HEK293 (cell line): ENCODE data around the gene MRPS18B.

Experiments
- CTCF ChIA-PET: fragments of 350-600 bp; formaldehyde crosslinking; extraction: SDS; loops from one replicate; lab custom pipeline; 2021; ENCODE audit warnings: antibody characterized with exemption; lab: Yijun Ruan, JAX
- POLR2A ChIA-PET: fragments of 300-600 bp; formaldehyde crosslinking; extraction: SDS; loops from one replicate; lab custom pipeline; 2020; ENCODE audit warnings: antibody characterized with exemption, inconsistent platforms; lab: Yijun Ruan, JAX
- H3K27ac ChIP-seq: fragments of 200-500 bp; sonication (Bioruptor generic); 2 replicates; pipeline ENCODE4 v1.5.1; 2014; ENCODE audit warnings: low read depth, low read length, control low read depth, inconsistent platforms; ENCODE audit errors: extremely low read depth
- H3K36me3 ChIP-seq, 2 experiments: fragments of 200-500 bp in 1 of 2; sonication (Bioruptor generic) in 1 of 2; 1 replicate in 1 of 2; 2 replicates in 1 of 2; pipeline ENCODE4 v1.5.1; 2014 to 2017; ENCODE audit warnings: inconsistent platforms in 2 of 2, low read length in 2 of 2; ENCODE audit not compliant: control insufficient read depth in 2 of 2, insufficient read depth in 1 of 2
- H3K4me1 ChIP-seq: fragments of 200-500 bp; sonication (Bioruptor generic); 2 replicates; pipeline ENCODE4 v1.5.1; 2014; ENCODE audit warnings: mild to moderate bottlenecking, low read length, inconsistent platforms; ENCODE audit not compliant: control insufficient read depth, insufficient read depth
- H3K4me3 ChIP-seq: 2 replicates; pipeline ENCODE4 v1.5.1; 2011; ENCODE audit warnings: low read depth, mild to moderate bottlenecking, control low read depth, low read length, moderate library complexity
- H3K9me3 ChIP-seq: fragments of 200-500 bp; sonication (Bioruptor generic); 2 replicates; pipeline ENCODE4 v1.5.1; 2014; ENCODE audit warnings: low read depth, low read length, inconsistent platforms; ENCODE audit not compliant: control insufficient read depth, insufficient read depth
- HOXA7 ChIP-seq: sonication (generic); formaldehyde crosslinking; IDR thresholded peaks from 2 replicates; pipeline ENCODE4 v1.8.1; 2022; ENCODE audit warnings: missing genetic modification reagents, borderline replicate concordance
- KLF1 ChIP-seq: fragments of 450-650 bp; formaldehyde crosslinking; IDR thresholded peaks from 2 replicates; pipeline ENCODE4 v1.5.1; 2016; ENCODE audit warnings: missing biosample characterization, missing genetic modification characterization
- KLF7 ChIP-seq: fragments of 450-650 bp; formaldehyde crosslinking; IDR thresholded peaks from 2 replicates; pipeline ENCODE4 v1.5.1; 2016; ENCODE audit warnings: missing biosample characterization, missing genetic modification characterization, borderline replicate concordance
- MYNN ChIP-seq: fragments of 450-650 bp; formaldehyde crosslinking; IDR thresholded peaks from 2 replicates; pipeline ENCODE4 v1.5.1; 2016; ENCODE audit warnings: missing biosample characterization, missing genetic modification characterization, borderline replicate concordance
- REPIN1 ChIP-seq: fragments of 450-650 bp; formaldehyde crosslinking; IDR thresholded peaks from 2 replicates; pipeline ENCODE4 v1.5.1; 2017; ENCODE audit warnings: missing biosample characterization, missing genetic modification characterization, low read depth
- SP7 ChIP-seq: fragments of 450-650 bp; formaldehyde crosslinking; IDR thresholded peaks from 2 replicates; pipeline ENCODE4 v1.5.1; 2016; ENCODE audit warnings: missing biosample characterization, missing genetic modification characterization
- TCF7L2 ChIP-seq: IDR thresholded peaks from 2 replicates; pipeline ENCODE4 v1.6.1; 2011; ENCODE audit warnings: low read depth, mild to moderate bottlenecking, inconsistent platforms, low read length, moderate library complexity, borderline replicate concordance
- YY1 ChIP-seq: fragments of 450-650 bp; formaldehyde crosslinking; IDR thresholded peaks from 2 replicates; pipeline ENCODE4 v1.5.1; 2018; ENCODE audit warnings: missing biosample characterization, missing genetic modification characterization
- ZNF146 ChIP-seq: fragments of 450-650 bp; formaldehyde crosslinking; IDR thresholded peaks from 2 replicates; pipeline ENCODE4 v1.5.1; 2016; ENCODE audit warnings: missing biosample characterization, missing genetic modification characterization
- ZNF169 ChIP-seq: fragments of 450-650 bp; formaldehyde crosslinking; IDR thresholded peaks from 2 replicates; pipeline ENCODE4 v1.5.1; 2016; ENCODE audit warnings: missing biosample characterization, missing genetic modification characterization
- ZNF2 ChIP-seq: fragments of 450-650 bp; formaldehyde crosslinking; IDR thresholded peaks from 2 replicates; pipeline ENCODE4 v1.5.1; 2016; ENCODE audit warnings: missing biosample characterization, missing genetic modification characterization
- ZNF37A ChIP-seq: fragments of 450-650 bp; IDR thresholded peaks from 2 replicates; pipeline ENCODE4 v1.5.1; 2018; ENCODE audit warnings: missing biosample characterization, missing genetic modification characterization
- ZNF521 ChIP-seq: fragments of 450-650 bp; formaldehyde crosslinking; IDR thresholded peaks from 2 replicates; pipeline ENCODE4 v1.5.1; 2017; ENCODE audit warnings: missing biosample characterization, mild to moderate bottlenecking, missing genetic modification characterization
- ZNF548 ChIP-seq: fragments of 450-650 bp; formaldehyde crosslinking; IDR thresholded peaks from 2 replicates; pipeline ENCODE4 v1.5.1; 2016; ENCODE audit warnings: missing biosample characterization, missing genetic modification characterization
- ZNF560 ChIP-seq: fragments of 450-650 bp; formaldehyde crosslinking; IDR thresholded peaks from 2 replicates; pipeline ENCODE4 v1.5.1; 2017; ENCODE audit warnings: missing biosample characterization, missing genetic modification characterization, borderline replicate concordance
- ZNF610 ChIP-seq: fragments of 450-650 bp; formaldehyde crosslinking; IDR thresholded peaks from 2 replicates; pipeline ENCODE4 v1.5.1; 2016; ENCODE audit warnings: missing biosample characterization, missing genetic modification characterization, borderline replicate concordance
- ZNF768 ChIP-seq: fragments of 450-650 bp; formaldehyde crosslinking; IDR thresholded peaks from 2 replicates; pipeline ENCODE4 v1.5.1; 2018; ENCODE audit warnings: missing biosample characterization, mild to moderate bottlenecking, missing genetic modification characterization
- ZNF843 ChIP-seq: fragments of 450-650 bp; formaldehyde crosslinking; IDR thresholded peaks from 2 replicates; pipeline ENCODE4 v1.5.1; 2016; ENCODE audit warnings: missing biosample characterization, missing genetic modification characterization
- ZSCAN23 ChIP-seq: fragments of 450-650 bp; formaldehyde crosslinking; IDR thresholded peaks from 2 replicates; pipeline ENCODE4 v1.5.1; 2016; ENCODE audit warnings: missing biosample characterization, missing genetic modification characterization
- TF ChIP-seq, protein P1 (sequence below): fragments of 450-650 bp; IDR thresholded peaks from 2 replicates; pipeline ENCODE4 v1.5.1; 2018; ENCODE audit warnings: missing biosample characterization, mild to moderate bottlenecking, missing genetic modification characterization
- TF ChIP-seq, protein P2 (sequence below): fragments of 450-650 bp; formaldehyde crosslinking; IDR thresholded peaks from 2 replicates; pipeline ENCODE4 v1.5.1; 2016; ENCODE audit warnings: missing biosample characterization, missing genetic modification characterization
- TF ChIP-seq, protein P3 (sequence below): fragments of 450-650 bp; formaldehyde crosslinking; IDR thresholded peaks from 2 replicates; pipeline ENCODE4 v1.5.1; 2016; ENCODE audit warnings: missing biosample characterization, missing genetic modification characterization, borderline replicate concordance
- TF ChIP-seq, protein P4 (sequence below): fragments of 450-650 bp; formaldehyde crosslinking; IDR thresholded peaks from 2 replicates; pipeline ENCODE4 v1.5.1; 2016; ENCODE audit warnings: missing biosample characterization, missing genetic modification characterization

Gene MRPS18B

DNA sequence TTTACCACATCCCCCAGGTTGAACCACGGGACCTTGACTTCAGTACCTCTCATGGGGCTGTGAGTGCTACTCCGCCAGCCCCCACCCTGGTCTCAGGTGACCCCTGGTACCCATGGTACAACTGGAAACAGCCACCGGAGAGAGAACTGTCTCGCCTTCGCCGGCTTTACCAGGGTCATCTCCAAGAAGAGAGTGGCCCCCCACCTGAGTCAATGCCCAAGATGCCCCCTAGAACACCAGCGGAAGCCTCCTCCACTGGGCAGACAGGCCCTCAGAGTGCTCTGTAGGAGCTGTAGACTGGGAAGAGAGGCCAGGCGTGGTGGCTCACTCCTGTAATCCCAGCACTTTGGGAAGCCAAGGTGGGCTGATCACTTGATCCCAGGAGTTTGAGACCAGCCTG, 7.9 kb downstream of the MRPS18B start:
- no peaks in the 10 kb centered on the region for H3K9me3 ChIP-seq
- H3K4me1 ChIP-seq: no peaks in the 10 kb centered on the region; the same call in 1 of the 2 replicates
- POLR2A ChIA-PET: interaction anchor here (1.6 to 2.0 kb wide), 2 partner anchors 10 to 13 kb away, joined by 11 to 15 read pairs; no protein-coding TSS in a partner anchor
- peaks cover 65 to 85% of the 10 kb centered on the region in 2 experiments; a peak in 2 of 3 replicates for H3K36me3 ChIP-seq
- no peak overlapping the region for H3K4me3 ChIP-seq
- CTCF ChIA-PET: interaction anchor here (0.6 to 1.0 kb wide), 3 partner anchors 15 to 55 kb away, joined by 3 to 4 read pairs (median 3); no protein-coding TSS in a partner anchor
- no peak overlapping the region for H3K27ac ChIP-seq
- TF ChIP-seq, protein P1, sequence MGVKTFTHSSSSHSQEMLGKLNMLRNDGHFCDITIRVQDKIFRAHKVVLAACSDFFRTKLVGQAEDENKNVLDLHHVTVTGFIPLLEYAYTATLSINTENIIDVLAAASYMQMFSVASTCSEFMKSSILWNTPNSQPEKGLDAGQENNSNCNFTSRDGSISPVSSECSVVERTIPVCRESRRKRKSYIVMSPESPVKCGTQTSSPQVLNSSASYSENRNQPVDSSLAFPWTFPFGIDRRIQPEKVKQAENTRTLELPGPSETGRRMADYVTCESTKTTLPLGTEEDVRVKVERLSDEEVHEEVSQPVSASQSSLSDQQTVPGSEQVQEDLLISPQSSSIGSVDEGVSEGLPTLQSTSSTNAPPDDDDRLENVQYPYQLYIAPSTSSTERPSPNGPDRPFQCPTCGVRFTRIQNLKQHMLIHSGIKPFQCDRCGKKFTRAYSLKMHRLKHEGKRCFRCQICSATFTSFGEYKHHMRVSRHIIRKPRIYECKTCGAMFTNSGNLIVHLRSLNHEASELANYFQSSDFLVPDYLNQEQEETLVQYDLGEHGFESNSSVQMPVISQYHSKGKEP (tag by site-specific recombination): no peak
- TF ChIP-seq, protein P2, sequence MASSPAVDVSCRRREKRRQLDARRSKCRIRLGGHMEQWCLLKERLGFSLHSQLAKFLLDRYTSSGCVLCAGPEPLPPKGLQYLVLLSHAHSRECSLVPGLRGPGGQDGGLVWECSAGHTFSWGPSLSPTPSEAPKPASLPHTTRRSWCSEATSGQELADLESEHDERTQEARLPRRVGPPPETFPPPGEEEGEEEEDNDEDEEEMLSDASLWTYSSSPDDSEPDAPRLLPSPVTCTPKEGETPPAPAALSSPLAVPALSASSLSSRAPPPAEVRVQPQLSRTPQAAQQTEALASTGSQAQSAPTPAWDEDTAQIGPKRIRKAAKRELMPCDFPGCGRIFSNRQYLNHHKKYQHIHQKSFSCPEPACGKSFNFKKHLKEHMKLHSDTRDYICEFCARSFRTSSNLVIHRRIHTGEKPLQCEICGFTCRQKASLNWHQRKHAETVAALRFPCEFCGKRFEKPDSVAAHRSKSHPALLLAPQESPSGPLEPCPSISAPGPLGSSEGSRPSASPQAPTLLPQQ (tag by site-specific recombination): no peak
- TF ChIP-seq ZNF521 (tag by site-specific recombination): no peak
- no peak for TF ChIP-seq KLF7 (tag by site-specific recombination)
- TF ChIP-seq ZNF2: no peak
- TF ChIP-seq ZNF37A (tag by site-specific recombination): no peak
- TF ChIP-seq, protein P3, sequence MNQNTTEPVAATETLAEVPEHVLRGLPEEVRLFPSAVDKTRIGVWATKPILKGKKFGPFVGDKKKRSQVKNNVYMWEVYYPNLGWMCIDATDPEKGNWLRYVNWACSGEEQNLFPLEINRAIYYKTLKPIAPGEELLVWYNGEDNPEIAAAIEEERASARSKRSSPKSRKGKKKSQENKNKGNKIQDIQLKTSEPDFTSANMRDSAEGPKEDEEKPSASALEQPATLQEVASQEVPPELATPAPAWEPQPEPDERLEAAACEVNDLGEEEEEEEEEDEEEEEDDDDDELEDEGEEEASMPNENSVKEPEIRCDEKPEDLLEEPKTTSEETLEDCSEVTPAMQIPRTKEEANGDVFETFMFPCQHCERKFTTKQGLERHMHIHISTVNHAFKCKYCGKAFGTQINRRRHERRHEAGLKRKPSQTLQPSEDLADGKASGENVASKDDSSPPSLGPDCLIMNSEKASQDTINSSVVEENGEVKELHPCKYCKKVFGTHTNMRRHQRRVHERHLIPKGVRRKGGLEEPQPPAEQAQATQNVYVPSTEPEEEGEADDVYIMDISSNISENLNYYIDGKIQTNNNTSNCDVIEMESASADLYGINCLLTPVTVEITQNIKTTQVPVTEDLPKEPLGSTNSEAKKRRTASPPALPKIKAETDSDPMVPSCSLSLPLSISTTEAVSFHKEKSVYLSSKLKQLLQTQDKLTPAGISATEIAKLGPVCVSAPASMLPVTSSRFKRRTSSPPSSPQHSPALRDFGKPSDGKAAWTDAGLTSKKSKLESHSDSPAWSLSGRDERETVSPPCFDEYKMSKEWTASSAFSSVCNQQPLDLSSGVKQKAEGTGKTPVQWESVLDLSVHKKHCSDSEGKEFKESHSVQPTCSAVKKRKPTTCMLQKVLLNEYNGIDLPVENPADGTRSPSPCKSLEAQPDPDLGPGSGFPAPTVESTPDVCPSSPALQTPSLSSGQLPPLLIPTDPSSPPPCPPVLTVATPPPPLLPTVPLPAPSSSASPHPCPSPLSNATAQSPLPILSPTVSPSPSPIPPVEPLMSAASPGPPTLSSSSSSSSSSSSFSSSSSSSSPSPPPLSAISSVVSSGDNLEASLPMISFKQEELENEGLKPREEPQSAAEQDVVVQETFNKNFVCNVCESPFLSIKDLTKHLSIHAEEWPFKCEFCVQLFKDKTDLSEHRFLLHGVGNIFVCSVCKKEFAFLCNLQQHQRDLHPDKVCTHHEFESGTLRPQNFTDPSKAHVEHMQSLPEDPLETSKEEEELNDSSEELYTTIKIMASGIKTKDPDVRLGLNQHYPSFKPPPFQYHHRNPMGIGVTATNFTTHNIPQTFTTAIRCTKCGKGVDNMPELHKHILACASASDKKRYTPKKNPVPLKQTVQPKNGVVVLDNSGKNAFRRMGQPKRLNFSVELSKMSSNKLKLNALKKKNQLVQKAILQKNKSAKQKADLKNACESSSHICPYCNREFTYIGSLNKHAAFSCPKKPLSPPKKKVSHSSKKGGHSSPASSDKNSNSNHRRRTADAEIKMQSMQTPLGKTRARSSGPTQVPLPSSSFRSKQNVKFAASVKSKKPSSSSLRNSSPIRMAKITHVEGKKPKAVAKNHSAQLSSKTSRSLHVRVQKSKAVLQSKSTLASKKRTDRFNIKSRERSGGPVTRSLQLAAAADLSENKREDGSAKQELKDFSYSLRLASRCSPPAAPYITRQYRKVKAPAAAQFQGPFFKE (tag by site-specific recombination): no peak

DNA sequence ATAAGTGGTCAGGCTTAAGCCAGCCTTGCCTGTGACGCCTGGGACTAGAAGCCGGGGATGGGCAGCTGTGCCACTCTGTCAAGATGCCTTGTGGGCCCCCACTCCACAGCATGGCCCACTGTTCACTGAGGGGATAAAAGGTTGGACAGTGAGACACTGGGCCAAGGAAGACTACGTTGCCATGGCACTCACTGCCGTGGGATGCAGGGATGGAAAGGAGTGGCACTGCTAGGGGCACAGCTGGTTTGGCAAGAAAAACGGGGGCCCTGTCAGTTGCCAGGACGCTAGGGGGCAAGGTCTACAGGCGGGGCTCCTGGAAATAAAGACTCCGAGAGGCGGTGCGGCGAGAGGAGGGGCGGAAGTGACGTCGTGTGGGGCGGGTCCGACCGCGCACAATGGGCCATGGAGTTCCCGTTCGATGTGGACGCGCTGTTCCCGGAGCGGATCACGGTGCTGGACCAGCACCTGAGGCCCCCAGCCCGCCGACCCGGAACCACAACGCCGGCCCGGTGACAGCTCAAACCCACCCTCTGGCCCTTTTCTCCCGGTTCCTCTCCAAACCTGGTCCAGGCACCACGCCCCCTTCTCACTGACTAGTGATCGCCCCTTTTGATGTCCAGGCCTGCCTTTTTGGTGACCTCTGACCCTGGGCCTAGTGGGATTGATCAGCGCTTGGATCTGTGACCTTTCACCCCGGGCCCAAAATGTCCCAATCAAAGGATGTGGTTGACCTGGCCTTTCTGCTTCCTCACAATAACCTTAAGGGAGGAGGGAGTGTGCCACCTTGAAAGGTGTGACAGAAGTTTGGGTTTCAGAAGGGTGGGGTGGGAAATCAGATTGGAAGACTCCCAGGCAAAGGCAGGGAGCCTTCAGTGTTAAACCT, 9.1 kb downstream of the MRPS18B start, which contains the start of gene ATAT1:
Gene ATAT1 (plus strand): TSS at position 391 of the 883 bp plus-strand sequence.
- ChIA-PET CTCF (interaction anchor here (0.6 to 1.0 kb wide), 4 partner anchors 9 to 97 kb away, joined by 3 to 4 read pairs (median 4); partner anchors contain the start of gene MRPS18B), POLR2A (interaction anchor here (1.0 to 2.0 kb wide), 5 partner anchors 9 to 90 kb away, joined by 3 to 15 read pairs (median 11); partner anchors contain the start of genes MDC1, MRPS18B and PPP1R10)
- H3K36me3 ChIP-seq: peaks cover 59 to 84% of the 10 kb centered on the region in 2 experiments; a peak in 2 of 3 replicates
- TF ChIP-seq REPIN1 (no peak), ZNF768 (tag by site-specific recombination) (no peak), SP7 (tag by site-specific recombination) (peak; percentile 71), MYNN (tag by site-specific recombination) (0 out of 2 replicates have a peak, but pooled peaks have one; percentile 4), ZSCAN23 (tag by site-specific recombination) (no peak), ZNF169 (no peak), KLF1 (peak; percentile 71; the same call in 1 of the 2 replicates), TCF7L2 (peak; percentile 61; the same call in 1 of the 2 replicates), ZNF610 (peak; percentile 72; the same call in 1 of the 2 replicates), ZNF548 (tag by site-specific recombination) (no peak), ZNF843 (tag by site-specific recombination) (peak; percentile 50; the same call in 1 of the 2 replicates), ZNF146 (tag by site-specific recombination) (no peak), HOXA7 (CRISPR knock-in tag) (no peak), ZNF560 (no peak), YY1 (peak; percentile 48; the same call in 1 of the 2 replicates)
- TF ChIP-seq, protein P4, sequence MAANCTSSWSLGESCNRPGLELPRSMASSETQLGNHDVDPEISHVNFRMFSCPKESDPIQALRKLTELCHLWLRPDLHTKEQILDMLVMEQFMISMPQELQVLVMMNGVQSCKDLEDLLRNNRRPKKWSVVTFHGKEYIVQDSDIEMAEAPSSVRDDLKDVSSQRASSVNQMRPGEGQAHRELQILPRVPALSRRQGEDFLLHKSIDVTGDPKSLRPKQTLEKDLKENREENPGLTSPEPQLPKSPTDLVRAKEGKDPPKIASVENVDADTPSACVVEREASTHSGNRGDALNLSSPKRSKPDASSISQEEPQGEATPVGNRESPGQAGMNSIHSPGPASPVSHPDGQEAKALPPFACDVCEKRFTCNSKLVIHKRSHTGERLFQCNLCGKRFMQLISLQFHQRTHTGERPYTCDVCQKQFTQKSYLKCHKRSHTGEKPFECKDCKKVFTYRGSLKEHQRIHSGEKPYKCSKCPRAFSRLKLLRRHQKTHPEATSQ (tag by site-specific recombination): no peak

More for the DNA sequence above, 9.1 kb downstream of the MRPS18B start, which contains the start of gene ATAT1:
- H3K9me3 ChIP-seq: no peaks in the 10 kb centered on the region
- peak within 1 kb of the TSS; percentile 77 for H3K4me3 ChIP-seq
- H3K27ac ChIP-seq: peak within 1 kb of the TSS; percentile 76
- H3K4me1 ChIP-seq: no peaks in the 10 kb centered on the region; the same call in 1 of the 2 replicates
